Right kidney (tissue), 1 donor: ENCODE measurements around the gene SART3.
"Not testable (repeated sequence)": the region's sequence is repeated elsewhere in the genome, so short reads cannot be mapped to it uniquely, and the experiment has no call there.

Source experiments
- DNase-seq: peaks from one replicate; pipeline ENCODE4 v3.0.0-alpha.2; 2016

SART3 gene

DNA sequence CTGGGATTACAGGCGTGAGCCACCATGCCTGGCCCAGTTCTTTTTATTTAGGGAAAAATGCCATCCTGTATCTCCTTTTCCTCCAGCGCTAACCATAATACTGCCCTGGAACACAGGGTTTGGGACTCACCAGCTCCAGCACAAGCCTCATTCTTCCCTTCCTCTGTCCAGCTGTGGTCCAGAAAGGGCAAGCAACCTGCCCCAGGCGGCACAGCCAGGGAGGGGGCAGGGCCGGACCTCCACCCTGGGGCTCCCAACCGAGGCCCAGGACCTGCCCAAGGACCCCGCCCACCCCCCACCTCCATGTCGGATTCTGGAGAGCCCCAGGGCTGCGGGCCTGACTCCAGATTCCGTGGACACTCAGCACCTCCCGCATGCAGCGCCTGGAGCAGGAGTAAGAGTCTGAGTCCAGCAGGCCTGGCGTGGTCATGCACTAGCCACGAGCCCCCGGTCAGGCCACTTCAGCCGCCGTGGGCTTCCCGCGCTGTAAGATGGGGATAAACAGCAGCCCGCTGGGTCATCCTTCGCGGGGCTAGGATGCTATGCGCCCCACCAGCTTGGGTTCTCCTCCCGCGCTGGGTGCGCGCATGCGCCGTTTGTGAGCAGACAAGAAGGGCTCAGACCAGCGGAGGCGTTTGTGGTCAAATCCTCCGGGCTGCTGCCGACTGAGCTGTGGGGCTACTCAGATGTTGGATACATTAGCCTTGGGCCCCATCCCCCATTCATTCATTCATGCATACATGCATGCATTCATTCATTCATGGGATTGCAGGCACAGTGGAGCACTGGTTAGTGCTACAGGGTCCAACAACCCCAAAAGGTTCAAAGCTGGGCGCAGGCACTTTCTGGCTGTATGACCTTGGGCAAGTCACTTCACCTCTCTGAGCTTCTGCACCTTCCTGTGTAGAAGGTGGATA is 20.6 kb upstream of the SART3 start:
- DNase-seq: no peak

DNA sequence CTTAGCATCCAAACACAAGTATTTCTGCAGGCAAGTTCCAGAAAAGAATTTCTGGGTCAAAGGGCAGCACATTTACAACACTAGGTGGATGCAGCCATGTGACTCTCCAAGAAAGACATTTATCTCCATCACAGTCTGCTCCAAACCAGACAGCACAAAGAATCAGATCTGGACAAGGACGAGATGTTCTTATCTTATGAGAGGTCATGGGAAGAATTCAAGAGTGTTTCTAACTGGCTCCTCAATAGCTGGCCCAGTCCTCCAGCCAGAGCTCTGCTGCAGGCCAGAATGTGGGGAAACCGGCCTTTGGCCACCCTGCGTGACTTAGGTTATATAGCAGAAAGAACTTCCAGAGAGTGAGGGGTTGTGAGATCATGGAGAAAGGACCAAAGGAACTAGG is 19.6 kb upstream of the SART3 start:
- no peak for DNase-seq

DNA sequence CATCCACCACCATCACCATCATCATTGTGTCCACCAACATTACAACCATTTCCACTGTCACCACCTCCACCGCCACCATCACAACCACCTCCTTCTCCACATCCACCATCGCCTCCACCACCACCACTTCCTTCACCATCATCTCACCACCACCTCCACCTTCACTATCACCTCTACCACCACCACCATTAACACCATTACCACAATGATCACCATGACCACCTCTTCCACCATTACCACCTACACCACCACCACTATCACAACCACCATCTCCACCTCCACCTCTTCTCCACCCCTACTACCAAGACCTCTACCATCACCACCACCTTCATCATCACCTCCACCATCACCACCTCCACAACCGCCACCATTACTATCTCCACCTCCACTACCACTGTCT is 17.8 kb upstream of the SART3 start:
- no peak for DNase-seq

DNA sequence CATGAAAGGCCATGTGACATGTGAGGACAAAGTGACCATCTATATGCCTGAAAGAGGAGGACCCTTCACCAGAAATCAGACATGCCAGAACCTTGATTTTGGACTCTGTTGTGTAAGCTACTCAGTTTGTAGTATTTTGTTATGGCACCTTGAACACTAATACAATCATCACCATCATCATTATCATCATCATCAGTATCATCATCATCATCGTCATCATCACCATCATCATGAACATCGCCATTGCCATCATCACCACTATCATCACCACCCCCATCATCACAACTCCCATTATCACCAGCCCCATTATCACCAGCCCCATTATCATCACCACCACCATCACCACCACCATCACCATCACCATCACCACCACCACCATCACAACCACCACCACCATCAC is 17.3 kb upstream of the SART3 start:
- DNase-seq: no peak

DNA sequence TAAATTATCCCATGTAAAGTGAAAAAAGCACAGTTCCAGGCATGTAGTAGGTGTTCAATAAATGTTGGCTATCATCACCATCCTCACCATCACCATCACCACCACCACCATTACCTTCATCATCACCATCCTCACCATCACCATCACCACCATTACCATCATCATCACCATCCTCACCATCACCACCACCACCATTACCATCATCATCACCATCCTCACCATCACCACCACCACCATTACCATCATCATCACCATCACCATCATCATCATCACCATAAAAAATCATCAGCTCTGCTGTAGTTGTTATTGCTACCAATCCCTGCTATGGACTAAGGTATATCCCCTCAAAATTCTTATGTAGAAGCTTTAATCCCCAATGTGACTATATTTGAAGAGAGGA is 16.5 kb upstream of the SART3 start:
- no peak for DNase-seq

DNA sequence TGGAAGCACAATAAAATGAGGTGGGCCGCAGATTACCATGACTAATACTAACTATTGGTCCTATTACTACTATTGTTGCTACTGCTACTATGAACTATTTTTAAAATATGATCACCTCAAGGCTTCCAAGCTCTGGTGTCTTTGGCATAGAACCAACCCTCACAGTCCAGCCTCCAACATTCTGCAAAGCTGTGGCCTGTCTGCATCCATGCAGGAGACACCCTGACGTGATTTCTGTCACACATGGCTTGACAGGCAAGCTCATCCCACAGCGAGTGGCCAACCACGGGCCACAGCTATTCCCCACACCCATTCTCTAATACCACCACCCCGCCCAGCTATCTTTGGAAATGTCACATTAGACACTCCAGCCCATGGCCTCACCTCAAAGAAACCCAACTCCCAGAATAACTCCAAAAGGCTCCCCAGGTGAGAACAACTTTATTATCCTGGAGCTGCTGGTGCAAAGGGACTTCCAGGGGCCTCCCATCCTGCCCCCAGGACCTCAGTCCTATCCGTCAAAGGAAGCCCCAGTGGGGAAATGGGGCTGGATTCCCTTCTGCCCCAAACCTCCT is 15.8 kb upstream of the SART3 start:
- no peak for DNase-seq

DNA sequence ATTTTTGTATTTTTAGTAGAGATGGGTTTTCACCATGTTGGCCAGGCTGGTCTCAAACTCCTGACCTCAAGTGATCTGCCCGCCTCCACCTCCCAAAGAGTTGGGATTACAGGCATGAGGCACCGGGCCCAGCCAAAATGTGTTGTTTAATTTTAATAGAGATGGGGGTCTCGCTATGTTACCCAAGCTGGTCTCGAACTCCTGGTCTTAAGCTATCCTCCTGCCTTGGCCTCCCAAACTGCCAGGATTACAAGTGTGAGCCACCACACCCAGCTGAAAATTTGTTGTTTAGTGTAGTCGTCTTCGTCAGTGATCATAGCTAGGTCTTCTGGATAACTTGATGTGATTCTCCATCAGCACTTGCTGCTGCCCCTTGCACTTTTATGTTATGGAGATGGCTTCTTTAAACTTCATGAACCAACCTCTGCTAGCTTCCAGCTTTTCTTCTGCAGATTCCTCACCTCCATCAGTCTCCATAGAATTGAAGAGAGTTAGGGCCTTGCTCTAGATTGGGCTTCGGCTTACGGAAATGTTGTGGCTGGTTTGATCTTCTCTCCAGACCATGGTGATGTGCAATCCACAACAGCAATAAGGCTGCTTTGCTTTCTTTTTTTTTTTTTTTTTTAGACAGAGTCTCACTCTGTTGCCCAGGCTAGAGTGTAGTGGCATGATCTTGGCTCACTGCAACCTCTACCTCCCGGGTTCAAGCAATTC is 14.4 kb upstream of the SART3 start:
- no peak for DNase-seq

DNA sequence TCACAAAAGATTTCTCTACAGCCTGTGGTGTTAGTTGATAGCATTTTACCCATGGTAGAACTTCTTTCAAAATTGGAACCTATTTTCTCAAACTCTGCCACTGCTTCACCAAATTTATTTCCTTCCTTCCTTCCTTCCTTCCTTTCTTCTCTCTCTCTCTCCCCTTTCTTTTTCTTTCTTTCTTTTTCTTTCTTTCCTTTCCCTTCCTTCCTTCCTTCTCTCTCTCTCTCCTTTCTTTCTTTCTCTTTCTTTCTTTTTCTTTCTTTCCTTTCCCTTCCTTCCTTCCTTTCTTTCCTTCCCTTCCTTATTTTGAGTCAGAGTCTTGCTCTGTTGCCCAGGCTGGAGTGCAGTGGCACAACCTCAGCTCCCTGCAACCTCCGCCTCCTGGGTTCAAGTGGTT is 13.3 kb upstream of the SART3 start:
- DNase-seq: not testable (repeated sequence)

DNA sequence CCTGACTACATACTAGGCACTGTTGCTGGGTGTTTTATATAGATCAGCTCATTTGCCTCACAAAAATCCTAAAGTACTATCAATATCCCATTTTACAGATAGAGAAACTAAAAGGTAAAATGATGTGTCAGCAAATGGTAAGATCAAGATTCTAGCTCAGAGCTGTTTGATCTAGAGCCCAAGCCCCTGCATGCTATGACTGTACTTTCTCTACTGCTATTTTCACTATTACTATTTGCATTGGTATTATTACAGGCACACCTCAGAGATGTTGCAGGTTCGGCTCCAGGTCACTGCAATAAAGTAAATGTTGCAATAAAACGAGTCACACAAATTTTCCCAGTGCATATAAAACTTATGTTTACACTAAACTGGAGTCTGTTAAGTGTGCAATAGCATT is 12.3 kb upstream of the SART3 start:
- no peak for DNase-seq

DNA sequence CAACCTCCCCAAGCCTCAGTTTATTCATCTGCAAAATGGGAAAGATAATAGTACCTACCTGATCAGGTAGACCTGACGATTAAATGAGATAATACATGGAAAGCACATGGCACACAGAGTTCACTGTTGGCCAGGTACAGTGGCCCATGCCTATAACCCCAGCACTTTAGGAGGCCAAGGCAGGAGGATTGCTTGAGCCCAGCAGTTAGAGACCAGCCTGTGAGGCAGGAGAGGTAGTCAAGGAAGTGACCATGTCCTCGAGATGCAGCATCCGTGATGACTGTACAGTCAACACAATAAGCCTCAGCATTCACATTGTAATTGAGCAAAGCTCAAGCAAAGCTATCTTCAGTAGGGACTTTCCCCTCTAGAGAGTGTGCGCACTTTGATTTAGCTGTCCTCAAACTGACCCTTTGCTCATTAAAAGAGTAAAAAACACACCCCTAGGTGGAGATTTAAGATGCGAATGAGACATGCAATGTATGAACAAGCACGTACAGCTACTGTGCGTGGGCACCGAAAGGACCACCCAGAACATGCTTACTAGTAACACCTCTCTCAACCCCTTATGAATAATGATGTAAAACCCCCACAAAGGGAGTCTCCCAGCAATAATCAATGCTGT is 11.3 kb upstream of the SART3 start:
- DNase-seq: no peak

DNA sequence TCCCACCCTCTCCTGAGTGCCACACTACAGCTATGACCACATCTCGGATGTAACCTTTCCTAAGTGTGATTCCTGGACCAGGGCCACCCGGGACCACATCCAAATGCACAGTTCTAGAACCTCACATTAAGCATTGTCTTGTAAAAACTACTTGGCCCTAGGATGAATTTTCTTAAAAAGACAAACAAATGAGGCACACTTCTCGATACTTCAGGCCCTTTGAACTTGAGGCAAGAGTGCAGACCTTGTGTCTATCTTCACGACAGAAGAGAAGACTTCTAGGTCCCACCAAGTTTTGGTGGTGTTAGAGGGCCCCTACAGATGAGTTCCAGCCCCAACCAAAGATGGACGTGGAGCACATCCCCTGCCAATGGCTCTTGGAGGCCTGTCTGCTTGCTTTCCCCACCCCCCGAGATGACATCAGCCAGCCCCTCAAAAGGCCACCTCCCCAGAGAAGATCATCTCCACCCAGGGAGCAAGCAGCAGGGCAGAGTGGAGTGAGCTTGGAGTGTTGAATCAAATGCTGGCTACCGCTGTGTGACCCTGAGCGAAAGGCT is 10.7 kb upstream of the SART3 start:
- no peak for DNase-seq

DNA sequence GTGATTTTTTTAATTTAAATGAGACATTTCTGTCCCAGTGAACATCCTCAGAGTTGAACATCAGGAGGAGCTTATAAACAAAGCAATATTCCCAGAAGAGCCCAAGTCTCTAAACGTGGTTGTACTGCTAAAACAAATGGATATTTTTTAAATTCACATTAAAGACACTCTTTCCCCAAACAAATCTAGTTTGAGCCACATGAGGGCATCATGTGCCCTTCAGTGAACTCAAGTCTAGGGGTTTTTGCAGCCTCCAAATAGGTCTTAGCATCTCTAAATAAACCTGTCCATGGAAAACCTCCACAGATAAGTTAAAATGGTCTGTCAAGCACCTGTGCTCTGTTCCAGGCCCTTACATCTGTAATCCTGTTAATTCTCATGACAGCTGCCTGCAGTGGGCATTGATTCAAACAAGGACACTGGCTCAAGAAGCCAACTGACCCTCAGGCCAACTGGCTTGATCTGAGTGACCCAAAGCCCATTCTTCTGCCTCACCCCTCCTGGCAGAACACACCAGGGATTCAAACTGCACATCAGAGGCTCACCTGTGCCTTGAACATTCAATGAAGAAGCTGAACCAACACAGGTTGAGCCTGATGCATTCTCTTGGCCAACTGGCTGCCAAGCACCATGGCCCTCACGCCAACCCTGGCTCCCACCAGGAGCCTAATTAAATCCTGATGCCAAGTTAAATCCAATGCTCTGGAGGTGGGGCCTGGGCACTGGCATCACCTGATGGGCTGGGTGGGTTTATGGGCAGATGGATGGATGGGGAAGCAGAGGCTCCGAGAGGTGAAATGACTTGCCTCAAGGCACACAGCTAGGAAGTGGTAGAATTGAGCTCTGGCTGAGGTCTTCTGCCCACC is 10.0 kb upstream of the SART3 start:
- no peak for DNase-seq

DNA sequence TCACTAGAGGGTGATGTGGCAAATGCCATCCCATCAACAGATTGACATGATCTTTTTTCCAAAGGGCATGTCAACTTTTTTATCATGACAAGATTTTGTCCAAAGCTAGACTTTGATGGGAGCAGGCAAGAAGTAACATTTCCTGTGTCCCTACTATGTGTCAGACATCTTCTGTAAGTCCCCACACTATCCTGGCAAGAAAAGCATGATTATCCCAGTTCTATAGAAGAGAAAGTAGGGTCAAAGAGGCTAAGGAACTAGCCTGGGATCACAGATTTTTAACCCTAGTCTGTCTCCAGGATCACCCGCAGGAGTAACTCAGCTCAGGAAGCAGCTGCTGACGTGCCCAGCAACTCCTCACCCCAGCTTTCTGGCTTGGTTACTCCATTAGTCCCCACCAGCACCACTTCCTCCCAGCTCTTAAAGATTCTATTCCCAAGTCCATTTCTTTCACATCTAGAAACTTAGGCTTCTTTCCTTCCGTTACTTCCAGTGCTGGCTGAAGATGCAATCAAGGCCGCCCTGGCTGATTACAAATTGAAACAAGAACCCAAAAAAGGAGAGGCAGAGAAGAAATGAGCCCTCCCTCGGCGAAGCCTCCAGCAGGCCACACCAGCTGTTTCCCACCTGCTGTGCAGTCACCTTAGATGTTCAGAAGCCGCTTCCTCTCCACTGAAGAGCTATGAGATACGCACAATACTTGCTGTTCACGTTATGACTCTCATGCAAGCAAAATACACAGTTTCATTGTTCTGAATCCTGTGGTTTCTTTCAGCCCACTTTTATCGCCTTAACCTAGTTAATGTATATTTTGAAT is 7.6 kb upstream of the SART3 start:
- DNase-seq: no peak

DNA sequence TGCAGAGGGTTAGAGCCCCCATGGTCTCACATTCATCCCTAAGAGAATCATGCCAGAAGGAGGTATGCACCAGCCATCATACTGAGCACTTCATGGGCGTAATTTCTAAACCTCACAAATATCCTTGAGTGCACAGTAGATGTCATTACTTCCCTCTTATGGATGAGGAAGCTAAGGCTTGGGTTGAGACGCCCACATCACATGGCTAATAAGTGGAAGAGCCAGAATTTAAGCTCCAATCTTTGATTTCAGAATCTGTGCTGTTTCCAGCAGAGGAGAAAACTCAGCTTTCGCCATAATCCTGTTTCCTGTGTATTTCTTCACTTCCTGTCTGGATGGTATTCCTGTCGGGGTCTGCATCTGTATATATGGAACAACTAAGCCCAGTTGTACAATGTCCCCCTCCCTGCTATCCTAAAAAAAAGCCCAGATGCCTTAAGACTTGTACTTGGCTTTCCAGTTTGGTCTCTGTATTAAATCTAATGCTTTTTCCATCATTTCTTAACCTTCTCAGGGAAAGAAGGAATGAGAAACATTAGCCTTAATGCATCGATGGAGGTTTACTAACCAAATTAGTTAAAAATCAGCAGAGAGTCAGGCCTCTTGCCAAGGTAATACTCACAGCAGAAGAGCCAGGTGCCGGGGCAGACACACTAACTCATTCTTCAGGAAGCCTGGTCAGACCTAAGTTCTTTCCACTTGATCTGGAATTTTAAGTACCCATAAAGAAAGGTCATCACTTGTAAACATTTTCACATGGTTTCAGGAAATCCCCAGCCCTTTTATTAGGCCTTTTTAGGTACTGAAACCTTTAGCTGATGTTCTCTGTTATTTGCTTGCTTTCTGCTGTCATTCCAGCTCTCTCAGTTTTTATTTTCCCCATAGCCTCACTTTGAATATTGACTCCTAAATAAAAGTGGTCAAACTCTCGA is 6.7 kb upstream of the SART3 start:
- no peak for DNase-seq

DNA sequence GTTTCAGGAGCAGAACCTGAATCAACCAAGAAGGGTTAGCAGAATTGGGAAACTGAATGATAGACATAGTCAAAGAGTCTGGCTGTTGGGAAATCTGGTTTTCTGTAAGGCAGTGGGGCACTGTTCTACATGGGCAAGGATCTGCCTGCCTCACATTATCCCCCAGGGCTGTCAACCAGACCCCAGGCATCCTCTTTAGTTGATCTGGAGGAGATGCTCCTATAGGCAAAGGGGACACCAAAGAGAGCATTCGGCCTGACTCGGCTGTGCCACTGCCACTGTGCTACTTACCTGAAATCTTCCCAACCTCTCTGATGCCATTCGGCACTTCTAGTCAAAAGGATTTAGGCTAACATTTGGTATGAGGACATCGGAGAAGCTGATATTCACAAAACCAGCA is 5.5 kb upstream of the SART3 start:
- no peak for DNase-seq

DNA sequence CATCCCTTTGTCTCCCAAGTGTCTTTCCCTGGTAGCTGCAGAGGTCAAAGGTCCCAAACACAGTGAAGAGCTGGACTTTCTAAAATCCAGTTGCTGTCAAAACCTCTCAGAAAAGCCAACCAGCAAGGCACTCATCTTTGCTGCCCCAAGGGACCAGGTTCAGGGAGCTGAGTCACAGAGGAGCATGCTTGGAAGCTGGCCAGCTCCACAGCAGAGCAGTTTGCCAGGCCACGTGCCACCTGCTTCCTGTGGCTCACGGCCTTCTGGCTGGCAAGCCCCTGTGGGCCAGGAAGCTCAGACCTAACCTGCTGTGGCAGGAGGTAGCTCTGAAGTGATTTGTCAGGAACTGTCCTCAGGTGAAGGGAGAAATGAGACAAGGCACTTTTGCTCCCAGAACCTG is 5.0 kb upstream of the SART3 start:
- no peak for DNase-seq

DNA sequence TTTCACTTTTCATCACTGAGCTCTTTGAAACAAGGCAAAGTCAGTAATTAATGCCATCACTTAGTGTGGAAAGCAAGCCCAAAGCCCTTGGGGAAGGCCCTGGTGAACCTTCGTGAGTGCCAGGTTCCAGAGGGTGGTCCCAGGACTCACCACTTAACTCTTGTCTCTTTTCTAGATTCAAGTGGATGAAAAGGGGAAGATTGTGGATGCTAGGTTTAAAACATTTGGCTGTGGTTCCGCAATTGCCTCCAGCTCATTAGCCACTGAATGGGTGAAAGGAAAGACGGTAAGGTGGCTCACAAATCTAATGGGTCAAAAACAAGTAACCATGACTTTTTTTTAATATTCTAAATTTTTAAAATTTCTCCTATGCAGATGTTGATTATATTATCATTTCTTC is 4.2 kb upstream of the SART3 start:
- no peak for DNase-seq

DNA sequence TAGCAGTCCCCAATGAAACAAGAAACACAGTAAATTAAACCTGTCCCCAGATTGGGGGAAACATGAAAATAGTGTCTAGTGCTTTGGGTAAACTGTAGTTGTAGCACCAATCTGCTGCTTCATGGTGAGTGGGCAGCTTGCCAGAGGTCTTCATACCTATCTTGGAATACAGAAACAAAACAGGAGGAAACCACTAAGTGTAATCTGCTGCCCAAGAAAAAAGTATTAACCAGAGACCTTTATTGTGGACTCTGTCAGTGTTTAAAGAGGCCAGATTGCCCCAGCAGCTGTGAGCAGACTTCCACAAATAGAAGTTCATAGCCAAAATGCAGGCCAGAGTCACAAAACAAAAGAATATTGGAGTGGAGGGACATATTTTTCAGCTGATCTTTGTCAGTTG is 3.8 kb upstream of the SART3 start:
- no peak for DNase-seq

DNA sequence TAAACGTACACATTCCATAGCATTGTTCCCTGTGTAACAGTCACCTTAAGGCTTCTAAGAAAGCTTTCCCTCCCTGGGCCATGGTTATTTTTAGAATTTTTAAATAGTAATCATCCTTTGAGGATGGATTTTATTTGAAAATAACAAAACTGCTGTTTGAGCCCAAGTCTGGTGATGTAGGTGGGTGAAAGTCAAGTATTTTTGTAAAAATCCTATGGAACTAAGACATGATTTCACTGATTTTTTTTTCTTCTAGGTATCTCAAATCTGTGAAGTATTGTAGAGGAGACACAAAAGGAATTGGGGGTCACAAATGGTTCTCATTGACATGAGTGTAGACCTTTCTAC is 2.8 kb upstream of the SART3 start:
- no peak for DNase-seq
